Measurements from ENCODE around the gene SLC6A13.

Gene SLC6A13

GRCh38 chr12:182381-182892 is 80.2 kb downstream of the SLC6A13 start:
- H3K36me3 ChIP-seq (ENCODE audit: control insufficient read depth, insufficient read depth, low read length): no peaks in the 10 kb centered on the region
- no peaks in the 10 kb centered on the region for H3K9me3 ChIP-seq (ENCODE audit: control insufficient read depth, low read length)
- no peaks in the 10 kb centered on the region for H3K4me1 ChIP-seq (ENCODE audit: control insufficient read depth, insufficient read depth, low read length)
- 72% methylated on average over 10 of the region's 10 CpGs for WGBS, 2 experiments
- no peak overlapping the region for H3K4me3 ChIP-seq (ENCODE audit: insufficient read depth, low read depth, low read length)
- no peak overlapping the region for H3K27ac ChIP-seq (ENCODE audit: insufficient read depth, low read depth, low read length, poor library complexity, severe bottlenecking)
- H3K27me3 ChIP-seq (ENCODE audit: control insufficient read depth, insufficient read depth, low read length, poor library complexity, severe bottlenecking): peaks cover 4% of the 10 kb centered on the region

GRCh38 chr12:181921-182320 is 80.7 kb downstream of the SLC6A13 start:
- Histone ChIP-seq H3K9me3 (ENCODE audit: control insufficient read depth, low read length) (no peaks in the 10 kb centered on the region), H3K27me3 (ENCODE audit: control insufficient read depth, insufficient read depth, low read length, poor library complexity, severe bottlenecking) (no peaks in the 10 kb centered on the region), H3K36me3 (ENCODE audit: control insufficient read depth, insufficient read depth, low read length) (no peaks in the 10 kb centered on the region), H3K4me3 (ENCODE audit: insufficient read depth, low read depth, low read length) (no peak overlapping the region), H3K4me1 (ENCODE audit: control insufficient read depth, insufficient read depth, low read length) (no peaks in the 10 kb centered on the region), H3K27ac (ENCODE audit: insufficient read depth, low read depth, low read length, poor library complexity, severe bottlenecking) (no peak overlapping the region)
- WGBS, 2 experiments: 90 to 91% methylated on average over 17 of the region's 17 CpGs

GRCh38 chr12:180445-180844 is 82.2 kb downstream of the SLC6A13 start:
- Histone ChIP-seq H3K4me1 (ENCODE audit: control insufficient read depth, insufficient read depth, low read length) (no peaks in the 10 kb centered on the region), H3K27ac (ENCODE audit: insufficient read depth, low read depth, low read length, poor library complexity, severe bottlenecking) (no peak overlapping the region)
- WGBS, 2 experiments: 81 to 88% methylated on average over 8 of the region's 8 CpGs

GRCh38 chr12:179885-180284 is 82.8 kb downstream of the SLC6A13 start:
- H3K4me3 ChIP-seq (ENCODE audit: insufficient read depth, low read depth, low read length): no peak overlapping the region
- no peaks in the 10 kb centered on the region for H3K4me1 ChIP-seq (ENCODE audit: control insufficient read depth, insufficient read depth, low read length)
- no peaks in the 10 kb centered on the region for H3K36me3 ChIP-seq (ENCODE audit: control insufficient read depth, insufficient read depth, low read length)
- 86 to 91% methylated on average over 5 of the region's 5 CpGs for WGBS, 2 experiments
- H3K27me3 ChIP-seq (ENCODE audit: control insufficient read depth, insufficient read depth, low read length, poor library complexity, severe bottlenecking): no peaks in the 10 kb centered on the region
- H3K9me3 ChIP-seq (ENCODE audit: control insufficient read depth, low read length): no peaks in the 10 kb centered on the region
- no peak overlapping the region for H3K27ac ChIP-seq (ENCODE audit: insufficient read depth, low read depth, low read length, poor library complexity, severe bottlenecking)

More at GRCh38 chr12:180445-180844, 82.2 kb downstream of the SLC6A13 start:
- H3K27me3 ChIP-seq (ENCODE audit: control insufficient read depth, insufficient read depth, low read length, poor library complexity, severe bottlenecking): no peaks in the 10 kb centered on the region
- H3K4me3 ChIP-seq (ENCODE audit: insufficient read depth, low read depth, low read length): no peak overlapping the region
- H3K9me3 ChIP-seq (ENCODE audit: control insufficient read depth, low read length): no peaks in the 10 kb centered on the region
- H3K36me3 ChIP-seq (ENCODE audit: control insufficient read depth, insufficient read depth, low read length): no peaks in the 10 kb centered on the region

GRCh38 chr12:179131-179884 is 83.3 kb downstream of the SLC6A13 start:
- Histone ChIP-seq H3K4me3 (ENCODE audit: insufficient read depth, low read depth, low read length) (no peak overlapping the region), H3K9me3 (ENCODE audit: control insufficient read depth, low read length) (no peaks in the 10 kb centered on the region), H3K27ac (ENCODE audit: insufficient read depth, low read depth, low read length, poor library complexity, severe bottlenecking) (no peak overlapping the region), H3K27me3 (ENCODE audit: control insufficient read depth, insufficient read depth, low read length, poor library complexity, severe bottlenecking) (no peaks in the 10 kb centered on the region), H3K4me1 (ENCODE audit: control insufficient read depth, insufficient read depth, low read length) (no peaks in the 10 kb centered on the region), H3K36me3 (ENCODE audit: control insufficient read depth, insufficient read depth, low read length) (no peaks in the 10 kb centered on the region)
- 81 to 83% methylated on average over 11 of the region's 11 CpGs for WGBS, 2 experiments

- no peaks in the 10 kb centered on the region for H3K4me1 ChIP-seq (ENCODE audit: control insufficient read depth, insufficient read depth, low read length)
- H3K27ac ChIP-seq (ENCODE audit: insufficient read depth, low read depth, low read length, poor library complexity, severe bottlenecking): no peak overlapping the region
- H3K27me3 ChIP-seq (ENCODE audit: control insufficient read depth, insufficient read depth, low read length, poor library complexity, severe bottlenecking): no peaks in the 10 kb centered on the region
- no peaks in the 10 kb centered on the region for H3K36me3 ChIP-seq (ENCODE audit: control insufficient read depth, insufficient read depth, low read length)
- H3K4me3 ChIP-seq (ENCODE audit: insufficient read depth, low read depth, low read length): no peak overlapping the region
- 70 to 74% methylated on average over 3 of the region's 3 CpGs for WGBS, 2 experiments
- no peaks in the 10 kb centered on the region for H3K9me3 ChIP-seq (ENCODE audit: control insufficient read depth, low read length)
These were observed 83.9 kb downstream of the SLC6A13 start for GRCh38 chr12:178829-179109.

GRCh38 chr12:177980-178828 is 84.4 kb downstream of the SLC6A13 start:
- WGBS, 2 experiments: 92 to 93% methylated on average over 19 to 20 of the region's 20 CpGs

GRCh38 chr12:177336-177979 is 85.2 kb downstream of the SLC6A13 start:
- no peaks in the 10 kb centered on the region for H3K27me3 ChIP-seq (ENCODE audit: control insufficient read depth, insufficient read depth, low read length, poor library complexity, severe bottlenecking)
- H3K4me3 ChIP-seq (ENCODE audit: insufficient read depth, low read depth, low read length): no peak overlapping the region
- no peaks in the 10 kb centered on the region for H3K9me3 ChIP-seq (ENCODE audit: control insufficient read depth, low read length)
- peaks cover 11% of the 10 kb centered on the region for H3K4me1 ChIP-seq (ENCODE audit: control insufficient read depth, insufficient read depth, low read length)
- H3K36me3 ChIP-seq (ENCODE audit: control insufficient read depth, insufficient read depth, low read length): no peaks in the 10 kb centered on the region
- no peak overlapping the region for H3K27ac ChIP-seq (ENCODE audit: insufficient read depth, low read depth, low read length, poor library complexity, severe bottlenecking)
- WGBS, 2 experiments: 78 to 85% methylated on average over 11 of the region's 11 CpGs

More at GRCh38 chr12:177980-178828, 84.4 kb downstream of the SLC6A13 start:
- Histone ChIP-seq H3K9me3 (ENCODE audit: control insufficient read depth, low read length) (no peaks in the 10 kb centered on the region), H3K4me1 (ENCODE audit: control insufficient read depth, insufficient read depth, low read length) (peaks cover 4% of the 10 kb centered on the region), H3K27ac (ENCODE audit: insufficient read depth, low read depth, low read length, poor library complexity, severe bottlenecking) (no peak overlapping the region), H3K36me3 (ENCODE audit: control insufficient read depth, insufficient read depth, low read length) (no peaks in the 10 kb centered on the region), H3K27me3 (ENCODE audit: control insufficient read depth, insufficient read depth, low read length, poor library complexity, severe bottlenecking) (no peaks in the 10 kb centered on the region), H3K4me3 (ENCODE audit: insufficient read depth, low read depth, low read length) (no peak overlapping the region)

- no peaks in the 10 kb centered on the region for H3K36me3 ChIP-seq (ENCODE audit: control insufficient read depth, insufficient read depth, low read length)
- H3K27me3 ChIP-seq (ENCODE audit: control insufficient read depth, insufficient read depth, low read length, poor library complexity, severe bottlenecking): no peaks in the 10 kb centered on the region
- peaks cover 20% of the 10 kb centered on the region for H3K4me1 ChIP-seq (ENCODE audit: control insufficient read depth, insufficient read depth, low read length)
- H3K9me3 ChIP-seq (ENCODE audit: control insufficient read depth, low read length): no peaks in the 10 kb centered on the region
- H3K4me3 ChIP-seq (ENCODE audit: insufficient read depth, low read depth, low read length): no peak overlapping the region
- no peak overlapping the region for H3K27ac ChIP-seq (ENCODE audit: insufficient read depth, low read depth, low read length, poor library complexity, severe bottlenecking)
- 88 to 89% methylated on average over 16 of the region's 16 CpGs for WGBS, 2 experiments
These were observed 86.1 kb downstream of the SLC6A13 start for GRCh38 chr12:176321-177181.

Data from ectodermal cell (in vitro differentiated cells).